Activated CD4-positive, alpha-beta memory T cell treated with anti-CD3 and anti-CD28 coated beads for 36 hours (primary cell): Measurements from ENCODE around the gene RNF121. TPM values are rescaled to one million over a fixed set of nuclear protein-coding genes. Genes with fewer than 3 reads are reported as not detected.

Experiments used
- CTCF ChIA-PET: fragments of 350-600 bp; sonication (Branson Sonifier 250); formaldehyde crosslinking; loops from one replicate; lab custom pipeline; 2021; ENCODE audit warnings: antibody characterized with exemption, inconsistent platforms; lab: Charles Lee
- POLR2A ChIA-PET: fragments of 350-600 bp; sonication (Branson Sonifier 250); formaldehyde crosslinking; loops from one replicate; lab custom pipeline; 2021; ENCODE audit warnings: antibody characterized with exemption; lab: Charles Lee
- DNase-seq: peaks from one replicate; pipeline ENCODE4 v3.0.0-alpha.2; 2020
- H3K27ac Mint-ChIP-seq: one replicate; pipeline ENCODE4 v1.8.0; 2021; ENCODE audit warnings: mixed read lengths
- H3K27me3 Mint-ChIP-seq: one replicate; pipeline ENCODE4 v1.8.0; 2021; ENCODE audit warnings: mixed read lengths
- H3K36me3 Mint-ChIP-seq: one replicate; pipeline ENCODE4 v1.8.0; 2021; ENCODE audit warnings: mixed read lengths
- H3K4me1 Mint-ChIP-seq: one replicate; pipeline ENCODE4 v1.8.0; 2021; ENCODE audit warnings: low read depth, mixed read lengths
- H3K4me3 Mint-ChIP-seq: one replicate; pipeline ENCODE4 v1.8.0; 2021; ENCODE audit warnings: mild to moderate bottlenecking, mixed read lengths
- H3K9me3 Mint-ChIP-seq: one replicate; pipeline ENCODE4 v1.8.0; 2021; ENCODE audit warnings: mixed read lengths
- intact Hi-C: fragments of 100-400 bp; cut with micrococcal nuclease; formaldehyde crosslinking; loops from one replicate; pipeline ENCODE4 v1.15.1; 2023
- total RNA-seq, 2 experiments: library from RNA; stranded (reverse); gene quantifications; one replicate each; pipeline ENCODE4 v1.2.3, GENCODE V29; 2021

Gene RNF121
- total RNA-seq, 2 experiments from 2014 or later = 34.9 to 37.1 TPM

DNA sequence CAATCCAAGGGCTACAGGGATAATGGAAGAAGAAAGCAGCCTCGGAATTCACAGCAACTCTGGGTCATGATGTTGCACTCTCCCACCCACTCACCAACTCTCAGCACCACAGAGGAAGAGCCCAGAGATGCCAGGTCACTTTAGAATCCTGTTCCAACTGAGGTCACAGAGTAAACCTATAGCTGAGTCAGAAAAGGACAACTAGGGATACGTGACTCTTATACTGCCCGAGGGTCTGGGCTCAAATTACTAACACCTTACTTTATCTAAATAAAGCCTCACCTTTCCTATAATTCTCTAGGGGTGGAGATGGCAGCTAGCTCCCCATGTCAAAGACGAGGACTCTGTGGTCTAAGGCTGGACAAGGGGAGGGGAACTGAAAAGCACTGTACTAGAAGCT is 94.5 kb downstream of the RNF121 start:
- POLR2A ChIA-PET = interaction anchor here (1.6 kb wide), 1 partner anchor 16 kb away, joined by 5 read pairs; no protein-coding TSS in a partner anchor
- no peak overlapping the region for H3K27ac Mint-ChIP-seq
- no peak overlapping the region for H3K4me3 Mint-ChIP-seq
- CTCF ChIA-PET = interaction anchor here (0.6 to 11.3 kb wide), 6 partner anchors 8 to 407 kb away, joined by 3 to 179 read pairs (median 56); no protein-coding TSS in a partner anchor
- DNase-seq = no peak
- H3K27me3 Mint-ChIP-seq = no peaks in the 10 kb centered on the region
- peaks cover 20% of the 10 kb centered on the region for H3K4me1 Mint-ChIP-seq
- H3K9me3 Mint-ChIP-seq = no peaks in the 10 kb centered on the region
- intact Hi-C loops = no loop called here
- peaks cover 38% of the 10 kb centered on the region for H3K36me3 Mint-ChIP-seq

DNA sequence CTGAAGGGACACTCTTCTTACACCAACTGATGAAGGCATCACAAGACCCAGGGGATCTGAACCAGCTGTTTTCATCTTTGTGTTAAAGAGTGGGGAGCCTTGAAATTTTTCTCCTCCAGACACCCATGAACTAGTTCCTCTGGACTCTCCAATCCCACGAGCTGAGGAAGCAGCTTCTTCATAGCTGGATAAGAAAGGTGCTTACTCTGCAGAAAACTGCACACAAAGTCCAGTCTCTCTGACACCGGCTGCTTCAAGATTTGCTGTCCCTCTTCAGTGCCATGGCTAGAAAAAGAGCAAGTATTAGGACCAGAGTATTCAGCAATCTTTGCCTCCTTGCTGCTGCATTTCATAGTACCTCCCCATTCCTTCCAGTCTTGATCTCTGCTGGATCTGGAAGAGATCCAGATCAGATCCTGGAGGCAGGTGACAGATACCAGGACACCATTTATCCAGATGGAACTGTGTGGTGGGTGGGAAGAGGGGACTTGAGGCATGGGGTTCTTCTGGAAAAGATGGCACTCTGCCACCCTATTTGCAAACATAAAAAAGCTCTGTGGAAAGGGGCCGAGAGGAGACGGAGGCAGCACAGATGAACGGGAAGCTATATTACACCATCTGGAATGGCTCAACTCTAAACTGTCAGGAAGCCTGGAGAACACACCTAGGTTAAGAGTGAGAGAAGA is 95.4 kb downstream of the RNF121 start:
- Mint-ChIP-seq H3K27me3 (no peaks in the 10 kb centered on the region), H3K9me3 (no peaks in the 10 kb centered on the region), H3K4me3 (no peak overlapping the region), H3K4me1 (peaks cover 24% of the 10 kb centered on the region), H3K27ac (peak overlapping the region; percentile 2), H3K36me3 (peaks cover 30% of the 10 kb centered on the region)
- DNase-seq = no peak
- CTCF ChIA-PET = interaction anchor here (0.6 to 11.3 kb wide), 37 partner anchors 9 to 407 kb away, joined by 3 to 179 read pairs (median 9); partner anchors contain the start of genes ANAPC15 and NUMA1
- intact Hi-C loops = no loop called here
- POLR2A ChIA-PET = interaction anchor here (1.6 kb wide), 1 partner anchor 15 kb away, joined by 5 read pairs; no protein-coding TSS in a partner anchor

DNA sequence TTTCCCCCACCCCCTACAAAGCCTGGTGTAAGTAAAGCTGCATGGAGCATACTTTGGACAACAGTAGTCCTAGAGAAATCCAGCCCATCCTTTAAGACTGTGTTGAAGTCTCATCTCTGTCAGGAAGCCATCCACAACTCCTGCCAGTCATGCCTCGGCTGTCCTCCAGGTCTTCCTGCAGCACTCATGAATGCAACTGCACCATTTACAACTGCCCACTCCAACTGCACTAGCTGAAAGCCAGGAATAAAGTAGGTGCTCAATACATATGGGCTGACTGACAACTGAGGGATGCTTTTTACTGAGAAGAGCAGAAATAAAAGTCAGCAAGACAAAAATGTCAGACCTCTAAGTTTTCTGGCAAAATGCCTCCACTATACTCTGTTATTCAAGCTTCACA is 97.2 kb downstream of the RNF121 start:
- ChIA-PET POLR2A (no interaction called here), CTCF (interaction anchor here (0.8 to 11.3 kb wide), 20 partner anchors 7 to 385 kb away, joined by 3 to 179 read pairs (median 13); partner anchors contain the start of gene NUMA1)
- H3K4me1 Mint-ChIP-seq = peaks cover 27% of the 10 kb centered on the region
- DNase-seq = no peak
- peak overlapping the region; percentile 30 for H3K27ac Mint-ChIP-seq
- peaks cover 18% of the 10 kb centered on the region for H3K36me3 Mint-ChIP-seq
- H3K9me3 Mint-ChIP-seq = no peaks in the 10 kb centered on the region
- intact Hi-C loops = no loop called here
- H3K4me3 Mint-ChIP-seq = no peak overlapping the region
- H3K27me3 Mint-ChIP-seq = no peaks in the 10 kb centered on the region

DNA sequence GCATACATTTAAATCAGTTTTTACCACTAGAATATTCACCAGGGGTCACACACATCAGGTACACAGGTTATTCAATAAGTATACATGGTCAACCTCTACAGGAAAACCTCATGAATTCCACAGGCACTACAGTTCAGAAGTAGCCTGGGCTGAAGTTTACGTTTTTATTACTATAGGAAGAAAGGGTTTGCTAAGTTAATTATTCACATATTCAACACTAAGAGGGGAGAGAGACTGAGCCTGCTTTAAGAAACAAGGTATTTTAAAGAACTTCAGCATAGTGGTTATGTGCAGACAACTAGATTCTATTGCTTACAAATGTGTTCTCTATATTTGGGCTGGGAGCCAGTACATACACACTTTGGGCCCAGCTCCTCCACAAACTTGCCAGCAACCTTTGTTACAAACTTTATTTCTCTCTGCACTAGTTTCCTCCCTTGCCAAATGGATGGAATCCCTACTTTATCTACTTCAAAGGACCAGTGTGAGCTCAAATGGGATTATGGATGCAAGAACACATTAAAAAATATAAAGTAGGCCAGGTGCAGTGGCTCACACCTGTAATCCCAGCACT is 101.7 kb downstream of the RNF121 start:
- no peak overlapping the region for H3K4me3 Mint-ChIP-seq
- intact Hi-C loops = no loop called here
- peaks cover 27% of the 10 kb centered on the region for H3K4me1 Mint-ChIP-seq
- ChIA-PET CTCF (interaction anchor here (0.6 to 4.3 kb wide), 5 partner anchors 9 to 153 kb away, joined by 3 to 23 read pairs (median 19); no protein-coding TSS in a partner anchor), POLR2A (interaction anchor here (0.6 to 2.3 kb wide), 3 partner anchors 9 to 190 kb away, joined by 3 to 7 read pairs (median 4); no protein-coding TSS in a partner anchor)
- H3K36me3 Mint-ChIP-seq = peaks cover 16% of the 10 kb centered on the region
- H3K27me3 Mint-ChIP-seq = no peaks in the 10 kb centered on the region
- no peak for DNase-seq
- no peaks in the 10 kb centered on the region for H3K9me3 Mint-ChIP-seq
- peak overlapping the region; percentile 38 for H3K27ac Mint-ChIP-seq

DNA sequence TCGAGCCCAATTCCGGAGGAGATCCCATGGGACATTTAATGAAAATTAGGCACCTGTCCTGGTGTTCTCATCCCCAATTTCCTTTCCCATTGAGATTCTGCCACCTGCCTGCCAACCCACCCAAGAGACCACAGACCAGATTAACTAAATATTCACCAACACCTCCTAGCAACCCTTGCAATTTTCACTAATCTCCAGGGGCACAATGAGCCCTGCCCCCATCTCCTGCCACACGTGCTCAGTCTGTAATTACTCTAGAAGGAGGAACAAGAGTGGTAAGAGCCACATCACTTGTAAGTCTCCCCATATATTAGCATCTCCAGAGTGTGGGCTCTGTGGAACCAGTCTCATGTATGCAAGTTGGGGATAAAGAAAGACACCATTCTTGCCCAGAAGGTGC is 107.8 kb downstream of the RNF121 start:
- no peaks in the 10 kb centered on the region for H3K27me3 Mint-ChIP-seq
- H3K4me3 Mint-ChIP-seq = no peak overlapping the region
- no peaks in the 10 kb centered on the region for H3K9me3 Mint-ChIP-seq
- ChIA-PET POLR2A (no interaction called here), CTCF (interaction anchor here (1.0 to 1.5 kb wide), 3 partner anchors 11 to 107 kb away, joined by 4 to 5 read pairs (median 5); no protein-coding TSS in a partner anchor)
- intact Hi-C loops = no loop called here
- peaks cover 17% of the 10 kb centered on the region for H3K36me3 Mint-ChIP-seq
- no peak overlapping the region for H3K27ac Mint-ChIP-seq
- DNase-seq = no peak
- H3K4me1 Mint-ChIP-seq = peaks cover 18% of the 10 kb centered on the region

DNA sequence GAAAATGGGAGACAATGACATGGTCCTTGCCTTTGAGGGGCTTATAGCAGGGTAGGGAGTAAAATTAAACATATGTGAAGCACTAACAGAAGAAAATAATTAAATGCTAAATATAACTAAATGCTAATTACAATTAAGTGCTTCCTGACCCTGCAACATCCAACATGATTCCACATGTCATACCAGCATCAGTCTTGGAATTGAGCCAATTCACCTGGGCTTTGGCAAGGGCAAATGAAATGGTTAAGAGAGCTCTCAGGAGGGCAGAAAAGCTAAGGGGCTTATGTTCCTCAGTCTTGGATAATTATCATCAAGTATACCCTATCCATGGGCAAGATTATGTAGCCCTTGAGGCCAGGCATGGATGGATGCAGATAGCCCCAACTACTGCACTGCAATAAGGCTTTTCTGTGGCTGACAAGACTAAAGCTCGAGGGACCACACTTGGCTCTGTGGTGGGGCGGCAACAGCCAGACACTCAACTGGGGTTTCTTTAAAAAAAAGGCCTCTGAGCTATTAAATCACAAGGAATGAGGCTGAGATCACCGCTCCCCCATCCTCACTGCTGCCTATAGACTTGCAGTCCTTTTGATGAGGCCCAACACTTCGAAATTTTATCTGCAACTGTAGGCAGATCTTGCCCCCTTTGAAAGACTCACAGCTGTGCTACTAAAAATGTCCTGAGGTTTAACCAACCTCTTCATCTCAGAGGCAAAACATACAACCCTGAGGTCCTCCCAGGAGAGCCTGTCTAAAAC is 108.9 kb downstream of the RNF121 start:
- Mint-ChIP-seq H3K4me1 (peaks cover 26% of the 10 kb centered on the region), H3K27me3 (no peaks in the 10 kb centered on the region), H3K27ac (no peak overlapping the region), H3K9me3 (no peaks in the 10 kb centered on the region), H3K36me3 (peaks cover 17% of the 10 kb centered on the region), H3K4me3 (no peak overlapping the region)
- DNase-seq = no peak
- ChIA-PET CTCF (interaction anchor here (1.3 to 4.0 kb wide), 6 partner anchors 9 to 397 kb away, joined by 3 to 57 read pairs (median 14); partner anchors contain the start of gene CLPB), POLR2A (no interaction called here)
- intact Hi-C loops = no loop called here

DNA sequence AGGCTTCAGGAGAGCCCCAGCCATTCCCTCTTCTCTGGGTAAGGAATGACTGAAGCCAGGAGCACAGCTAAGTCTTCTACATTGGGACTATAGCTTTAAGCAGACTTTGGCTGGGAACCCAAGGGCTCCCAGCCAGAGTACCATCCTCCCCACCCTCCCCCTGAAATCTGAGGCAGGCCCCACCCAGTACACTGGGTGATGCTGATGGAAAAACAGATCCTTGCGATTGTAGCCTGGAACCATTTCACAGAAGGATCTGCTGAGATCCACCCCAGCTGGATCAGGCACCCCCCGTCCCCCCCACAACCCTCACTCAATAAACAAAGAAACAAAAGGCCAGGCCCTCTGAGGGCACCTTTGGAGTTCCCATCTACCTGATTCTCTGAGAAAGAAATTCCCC is 109.6 kb downstream of the RNF121 start:
- Mint-ChIP-seq H3K9me3 (no peaks in the 10 kb centered on the region), H3K4me3 (no peak overlapping the region), H3K27me3 (no peaks in the 10 kb centered on the region), H3K4me1 (peaks cover 29% of the 10 kb centered on the region), H3K36me3 (peaks cover 14% of the 10 kb centered on the region), H3K27ac (no peak overlapping the region)
- DNase-seq = no peak
- intact Hi-C loops = no loop called here
- ChIA-PET CTCF (interaction anchor here (1.0 to 4.0 kb wide), 8 partner anchors 9 to 396 kb away, joined by 3 to 57 read pairs (median 7); partner anchors contain the start of gene CLPB), POLR2A (interaction anchor here (1.0 kb wide), 1 partner anchor 15 kb away, joined by 5 read pairs; no protein-coding TSS in a partner anchor)

DNA sequence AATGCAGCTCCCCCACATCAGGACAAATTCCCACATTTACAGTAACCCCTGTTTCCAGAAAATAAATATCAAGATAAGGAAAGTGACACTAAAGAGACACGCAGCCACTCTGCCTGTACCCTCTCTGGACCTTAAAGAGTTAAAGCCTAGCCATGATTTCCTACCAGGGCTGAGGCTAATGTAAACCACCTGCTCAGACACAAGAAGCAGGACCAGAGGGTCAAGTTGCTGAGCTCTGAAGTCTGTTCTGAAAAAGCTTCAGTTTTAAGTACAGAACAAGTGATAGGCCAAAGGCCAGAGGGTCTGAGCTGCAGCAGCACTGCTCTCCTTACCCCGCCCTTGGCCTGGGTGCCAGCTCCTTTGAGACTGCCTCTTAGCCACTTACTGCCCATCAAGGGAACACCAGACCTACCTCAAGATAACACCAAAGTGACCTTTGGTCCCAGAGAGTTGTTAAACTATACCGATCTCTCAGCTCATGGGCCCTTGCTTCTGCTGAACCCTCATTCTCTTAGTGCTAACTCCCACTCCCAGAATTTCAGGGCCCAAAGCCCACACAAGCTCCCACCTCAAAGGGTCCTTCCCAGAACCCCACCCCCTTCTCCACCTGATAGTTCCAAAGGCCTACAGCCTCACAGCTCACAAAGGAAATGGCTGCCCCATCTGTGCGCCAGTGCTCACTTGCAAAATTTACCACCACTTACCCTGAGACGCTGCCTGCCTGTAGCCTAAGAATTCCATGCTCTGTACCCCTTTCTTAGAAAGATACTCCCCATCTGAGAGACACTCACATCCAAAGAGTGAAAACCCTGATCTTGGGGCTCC is 110.4 kb downstream of the RNF121 start:
- Mint-ChIP-seq H3K27ac (no peak overlapping the region), H3K36me3 (peaks cover 11% of the 10 kb centered on the region), H3K9me3 (no peaks in the 10 kb centered on the region), H3K4me1 (peaks cover 34% of the 10 kb centered on the region), H3K27me3 (no peaks in the 10 kb centered on the region), H3K4me3 (no peak overlapping the region)
- no peak for DNase-seq
- intact Hi-C loops = no loop called here
- ChIA-PET POLR2A (interaction anchor here (0.6 to 1.8 kb wide), 7 partner anchors 9 to 111 kb away, joined by 3 to 7 read pairs (median 5); partner anchors contain the start of genes ANAPC15, LAMTOR1, RNF121 and XNDC1N), CTCF (interaction anchor here (0.6 to 4.0 kb wide), 11 partner anchors 8 to 395 kb away, joined by 3 to 57 read pairs (median 6); partner anchors contain the start of gene CLPB)

DNA sequence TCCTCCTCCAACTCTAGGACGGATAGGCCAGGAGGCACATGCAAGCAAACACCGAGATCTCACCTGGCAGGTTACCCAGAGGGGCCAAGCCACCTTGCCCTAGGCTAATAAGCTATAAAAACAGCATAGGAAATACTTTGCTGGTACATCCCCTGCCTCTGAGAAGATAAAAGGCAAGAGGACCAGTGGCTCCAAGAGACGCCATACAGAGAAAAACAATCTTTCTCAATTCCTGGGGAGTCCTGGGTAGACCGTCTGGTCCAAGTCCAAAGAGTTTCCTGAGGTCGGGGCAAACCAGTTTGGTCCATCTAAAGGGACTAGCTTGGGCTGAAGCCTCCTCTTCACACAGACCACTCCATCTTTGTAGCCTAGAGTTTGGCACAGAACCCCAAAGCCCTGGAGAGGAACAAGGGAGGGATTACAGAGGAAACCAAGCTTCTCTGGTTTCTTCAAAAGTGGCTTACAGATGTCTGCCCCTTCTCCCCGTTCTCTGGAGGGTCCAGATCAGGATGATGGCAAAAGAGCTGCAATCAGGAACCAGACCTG is 111.1 kb downstream of the RNF121 start:
- Mint-ChIP-seq H3K27ac (no peak overlapping the region), H3K4me3 (no peak overlapping the region), H3K9me3 (no peaks in the 10 kb centered on the region), H3K36me3 (peaks cover 9% of the 10 kb centered on the region), H3K4me1 (peaks cover 35% of the 10 kb centered on the region), H3K27me3 (no peaks in the 10 kb centered on the region)
- peak; percentile 14 for DNase-seq
- POLR2A ChIA-PET = interaction anchor here (0.7 to 1.8 kb wide), 10 partner anchors 9 to 111 kb away, joined by 3 to 7 read pairs (median 5); partner anchors contain the start of genes ANAPC15, IL18BP, LAMTOR1 and RNF121
- intact Hi-C loops = loop anchor here (1.0 to 5.0 kb wide), 3 partner anchors 73 to 392 kb away; partner anchors contain the start of genes ANAPC15 and CLPB
- CTCF ChIA-PET = interaction anchor here (0.6 to 4.0 kb wide), 12 partner anchors 8 to 391 kb away, joined by 3 to 57 read pairs (median 6); partner anchors contain the start of gene ANAPC15
